ENCODE results near the gene DACT3.

GRCh38 chr19:46624958-46625661, 35.9 kb downstream of the DACT3 start, which contains the start of gene PTGIR:
- TF ChIP-seq POLR2A (IDR thresholded peaks at IDR 0.05; ENCODE audit: low read depth, low read length) (no peak), TAF1 (IDR thresholded peaks at IDR 0.05; ENCODE audit: low read depth, low read length) (no peak), SPI1 (IDR thresholded peaks at IDR 0.05; ENCODE audit: low read depth, low read length) (0 out of 2 replicates have a peak, but pooled peaks have one; percentile 15), POLR2AphosphoS5 (IDR thresholded peaks at IDR 0.05; ENCODE audit: low read depth, low read length) (no peak), POU2F2 (IDR thresholded peaks at IDR 0.05; ENCODE audit: low read depth, low read length) (no peak), PAX5 (IDR thresholded peaks at IDR 0.05; ENCODE audit: insufficient read depth, low read length, severe bottlenecking) (no peak)
